GM12872 (cell line): ENCODE results near the gene ARPC1A.

ENCODE experiments used
- TF ChIP-seq, protein P1 (sequence below): IDR thresholded peaks from 3 replicates; pipeline ENCODE4 v1.5.1; 2011; ENCODE audit warnings: low read depth, mild to moderate bottlenecking, low read length, moderate library complexity; ENCODE audit not compliant: insufficient read depth

Gene ARPC1A

DNA sequence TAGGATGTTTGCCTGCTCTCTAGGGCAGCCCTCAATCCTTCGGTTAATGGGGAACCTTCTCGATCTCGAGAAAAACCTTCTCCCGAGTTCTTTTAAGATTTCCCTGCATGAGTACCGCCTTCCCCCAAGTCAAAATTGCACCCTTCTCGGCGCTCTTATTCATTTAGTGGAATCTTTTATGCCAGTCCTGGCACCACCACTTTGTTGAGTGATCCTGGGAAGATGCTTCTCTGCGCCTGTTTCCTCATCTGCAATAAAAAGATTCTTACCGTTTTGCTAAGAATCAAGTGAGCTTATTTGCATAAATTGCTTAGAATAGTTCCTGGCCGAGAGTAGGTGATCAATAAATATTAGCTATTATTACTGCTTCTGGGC lies 697 bp downstream of the ARPC1A start:
- TF ChIP-seq, protein P1, sequence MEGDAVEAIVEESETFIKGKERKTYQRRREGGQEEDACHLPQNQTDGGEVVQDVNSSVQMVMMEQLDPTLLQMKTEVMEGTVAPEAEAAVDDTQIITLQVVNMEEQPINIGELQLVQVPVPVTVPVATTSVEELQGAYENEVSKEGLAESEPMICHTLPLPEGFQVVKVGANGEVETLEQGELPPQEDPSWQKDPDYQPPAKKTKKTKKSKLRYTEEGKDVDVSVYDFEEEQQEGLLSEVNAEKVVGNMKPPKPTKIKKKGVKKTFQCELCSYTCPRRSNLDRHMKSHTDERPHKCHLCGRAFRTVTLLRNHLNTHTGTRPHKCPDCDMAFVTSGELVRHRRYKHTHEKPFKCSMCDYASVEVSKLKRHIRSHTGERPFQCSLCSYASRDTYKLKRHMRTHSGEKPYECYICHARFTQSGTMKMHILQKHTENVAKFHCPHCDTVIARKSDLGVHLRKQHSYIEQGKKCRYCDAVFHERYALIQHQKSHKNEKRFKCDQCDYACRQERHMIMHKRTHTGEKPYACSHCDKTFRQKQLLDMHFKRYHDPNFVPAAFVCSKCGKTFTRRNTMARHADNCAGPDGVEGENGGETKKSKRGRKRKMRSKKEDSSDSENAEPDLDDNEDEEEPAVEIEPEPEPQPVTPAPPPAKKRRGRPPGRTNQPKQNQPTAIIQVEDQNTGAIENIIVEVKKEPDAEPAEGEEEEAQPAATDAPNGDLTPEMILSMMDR = no peak

DNA sequence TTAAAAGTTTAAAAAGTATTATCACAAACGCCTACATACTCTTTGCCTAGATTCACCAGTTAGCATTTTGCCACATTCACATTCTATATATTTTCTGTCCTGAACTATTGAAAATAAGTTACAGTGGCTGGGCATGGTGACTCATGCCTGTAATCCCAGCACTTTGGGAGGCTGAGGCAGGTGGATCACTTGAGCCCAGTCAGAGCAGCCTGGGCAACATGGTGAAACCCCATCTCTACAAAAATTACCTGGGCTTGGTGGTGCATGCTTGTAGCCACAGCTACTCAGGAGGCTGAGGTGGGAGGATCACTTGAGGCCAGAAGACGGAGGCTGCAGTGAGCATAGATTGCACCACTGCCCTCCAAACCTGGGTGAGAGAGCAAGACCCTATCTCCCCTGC lies 5.3 kb downstream of the ARPC1A start:
- TF ChIP-seq, protein P1 = no peak

DNA sequence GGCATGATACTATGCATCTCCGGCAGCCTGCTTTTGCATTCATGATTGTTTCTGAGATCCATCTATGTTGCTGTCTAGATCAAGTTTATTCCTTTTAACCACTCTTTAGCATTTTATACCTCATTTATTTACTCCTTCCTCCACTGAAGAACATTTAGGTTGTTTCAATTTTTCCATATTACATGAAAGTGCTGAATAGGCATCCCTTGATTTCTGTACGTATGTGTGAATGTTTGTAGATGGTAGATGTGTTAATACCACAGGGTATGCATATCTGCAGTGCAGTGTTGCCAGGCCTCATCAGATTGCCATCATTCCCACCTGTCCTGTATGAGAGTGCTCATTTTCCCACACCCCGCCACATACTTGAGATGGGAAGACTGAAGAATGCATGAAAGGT lies 13.9 kb downstream of the ARPC1A start:
- TF ChIP-seq, protein P1 = no peak

DNA sequence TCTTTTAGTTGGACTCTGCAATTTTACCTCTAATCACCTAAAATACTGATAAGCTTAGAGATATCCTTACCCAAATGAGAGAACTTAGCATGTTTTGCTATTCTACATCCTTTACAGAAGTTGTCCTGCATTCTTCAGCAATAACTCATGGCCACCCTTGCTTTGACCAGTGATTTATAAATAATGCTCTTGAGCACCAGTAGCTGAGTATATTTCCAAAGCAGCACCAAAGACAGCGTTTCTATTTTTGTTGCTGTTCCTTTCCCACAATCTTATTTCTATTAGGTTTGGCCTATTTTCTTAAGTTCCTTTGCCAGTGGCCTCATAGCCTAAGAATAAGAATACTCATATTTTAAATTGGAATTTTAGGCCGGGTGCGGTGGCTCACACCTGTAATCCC lies 15.0 kb downstream of the ARPC1A start:
- TF ChIP-seq, protein P1 = no peak

DNA sequence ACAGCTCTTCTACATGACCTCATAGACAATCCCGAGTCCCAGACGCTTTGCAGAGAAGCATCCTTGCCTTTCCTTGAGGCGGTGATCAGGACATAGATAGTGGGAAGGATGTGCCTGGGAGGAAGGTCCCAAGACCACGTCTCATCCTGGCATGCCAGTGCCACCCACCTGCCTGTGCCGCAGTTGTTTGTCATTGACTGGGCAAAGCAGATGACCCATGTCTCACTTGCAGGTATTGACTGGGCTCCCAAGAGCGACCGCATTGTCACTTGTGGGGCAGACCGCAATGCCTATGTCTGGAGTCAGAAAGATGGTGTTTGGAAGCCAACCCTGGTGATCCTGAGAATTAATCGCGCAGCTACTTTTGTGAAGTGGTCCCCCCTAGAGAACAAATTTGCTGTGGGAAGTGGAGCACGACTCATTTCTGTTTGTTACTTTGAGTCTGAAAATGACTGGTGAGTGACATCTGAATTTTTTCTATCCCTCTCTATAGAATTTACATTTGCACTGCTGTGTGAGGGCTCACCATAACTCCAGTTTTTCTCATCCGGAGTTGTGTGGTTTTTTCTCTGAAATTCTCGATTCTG lies 18.5 kb downstream of the ARPC1A start:
- TF ChIP-seq, protein P1 = no peak

DNA sequence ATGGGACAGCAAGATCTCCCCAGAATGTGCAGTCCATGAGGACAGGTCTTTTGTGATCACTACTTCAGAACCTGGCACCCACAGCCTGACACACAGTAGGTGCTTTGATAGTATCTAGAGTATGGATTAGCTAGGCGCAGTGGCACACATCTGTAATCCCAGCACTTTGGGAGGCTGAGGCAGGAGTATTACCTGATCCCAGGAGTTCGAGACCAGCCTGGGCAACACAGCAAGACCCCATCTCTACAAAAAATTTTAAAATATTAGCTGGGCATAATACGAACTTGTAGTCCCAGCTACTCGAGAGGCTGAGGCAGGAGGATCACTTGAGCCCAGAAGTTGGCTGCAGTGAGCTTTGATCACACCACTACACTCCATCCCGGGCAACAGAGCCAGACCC lies 26.5 kb downstream of the ARPC1A start:
- TF ChIP-seq, protein P1 = no peak

DNA sequence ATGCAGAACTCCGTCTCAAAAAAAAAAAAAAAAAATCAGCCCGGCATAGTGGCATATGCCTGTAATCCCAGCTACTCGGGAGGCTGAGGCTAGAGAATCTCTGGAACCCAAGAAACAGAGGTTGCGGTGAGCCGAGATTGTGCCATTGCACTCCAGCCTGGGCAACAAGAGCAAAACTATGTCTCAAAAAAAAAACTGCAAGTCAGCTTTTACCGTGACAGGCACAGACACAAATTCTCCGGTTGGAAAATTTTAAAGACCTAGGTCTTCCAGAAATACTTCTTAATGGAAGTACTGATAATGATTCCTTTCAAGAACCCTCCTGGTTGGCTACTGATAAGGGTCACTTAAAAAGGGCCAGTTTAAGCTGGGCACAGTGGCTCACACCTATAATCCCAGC lies 29.4 kb downstream of the ARPC1A start:
- TF ChIP-seq, protein P1 = no peak
